Spleen (tissue), 7 donors: ENCODE results near the gene CCDC39.

ENCODE experiments used
- POLR2A ChIP-seq, 3 donors: fragments of 450-650 bp; IDR thresholded peaks; one replicate each; pipeline ENCODE4 v1.5.1; 2017; ENCODE audit warnings: antibody characterized with exemption in 3 of 3, mild to moderate bottlenecking in 1 of 3
- POLR2AphosphoS5 ChIP-seq, 3 donors: sonication (generic); formaldehyde crosslinking; IDR thresholded peaks; one replicate each; pipeline ENCODE4 v1.5.1; 2017; ENCODE audit warnings: antibody characterized with exemption in 3 of 3
- TF ChIP-seq, protein P1 (sequence below), 11 experiments: fragments of 200-600 bp in 7 of 11; fragments of 450-650 bp in 4 of 11; sonication (generic) in 4 of 11; IDR thresholded peaks in 8 of 11; conservative IDR thresholded peaks in 3 of 11; 1 replicate in 7 of 11; 2 replicates in 4 of 11; pipeline versions ENCODE4 v1.4.0 to v1.8.0; 2016 to 2021; ENCODE audit warnings: antibody characterized with exemption in 11 of 11, inconsistent platforms in 4 of 11, mild to moderate bottlenecking in 1 of 11
- donor health status: DM: no; HTN: no; CAD: no; lungs with moderate emphysema.
- donor health status: DM: no; HTN: no; CAD: no.
- donor health status: DM: no; HTN: no; CAD: no.

DNA sequence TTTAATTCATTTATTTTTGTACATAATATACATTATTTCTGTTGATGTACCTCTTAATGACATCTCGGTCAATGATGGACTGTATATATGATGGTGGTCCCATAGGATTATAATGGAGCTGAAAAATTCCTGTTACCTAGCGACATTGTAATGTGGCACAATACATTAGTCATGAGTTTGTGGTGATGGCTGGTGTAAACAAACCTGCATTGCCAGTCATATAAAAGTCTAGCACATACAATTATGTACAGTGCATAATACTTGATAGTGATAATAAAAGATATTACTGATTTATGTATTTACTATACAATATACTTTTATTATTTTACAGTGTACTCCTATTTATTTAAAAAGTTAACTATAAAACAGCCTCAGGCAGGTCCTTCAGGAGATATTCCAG is 62.2 kb downstream of the CCDC39 start:
- TF ChIP-seq, protein P1, sequence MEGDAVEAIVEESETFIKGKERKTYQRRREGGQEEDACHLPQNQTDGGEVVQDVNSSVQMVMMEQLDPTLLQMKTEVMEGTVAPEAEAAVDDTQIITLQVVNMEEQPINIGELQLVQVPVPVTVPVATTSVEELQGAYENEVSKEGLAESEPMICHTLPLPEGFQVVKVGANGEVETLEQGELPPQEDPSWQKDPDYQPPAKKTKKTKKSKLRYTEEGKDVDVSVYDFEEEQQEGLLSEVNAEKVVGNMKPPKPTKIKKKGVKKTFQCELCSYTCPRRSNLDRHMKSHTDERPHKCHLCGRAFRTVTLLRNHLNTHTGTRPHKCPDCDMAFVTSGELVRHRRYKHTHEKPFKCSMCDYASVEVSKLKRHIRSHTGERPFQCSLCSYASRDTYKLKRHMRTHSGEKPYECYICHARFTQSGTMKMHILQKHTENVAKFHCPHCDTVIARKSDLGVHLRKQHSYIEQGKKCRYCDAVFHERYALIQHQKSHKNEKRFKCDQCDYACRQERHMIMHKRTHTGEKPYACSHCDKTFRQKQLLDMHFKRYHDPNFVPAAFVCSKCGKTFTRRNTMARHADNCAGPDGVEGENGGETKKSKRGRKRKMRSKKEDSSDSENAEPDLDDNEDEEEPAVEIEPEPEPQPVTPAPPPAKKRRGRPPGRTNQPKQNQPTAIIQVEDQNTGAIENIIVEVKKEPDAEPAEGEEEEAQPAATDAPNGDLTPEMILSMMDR (IDR thresholded peaks at IDR 0.05 in 8 of 11, conservative IDR thresholded peaks at IDR 0.05 in 3 of 11) = no peak
- TF ChIP-seq POLR2AphosphoS5 (IDR thresholded peaks at IDR 0.05) (no peak), POLR2A (IDR thresholded peaks at IDR 0.05) (no peak)
